GM12878 (cell line): ENCODE results near the gene CTNNA2. TPM values are rescaled to one million over a fixed set of nuclear protein-coding genes. Genes with fewer than 3 reads are reported as not detected.

Experiments used
- ATAC-seq: fragments of 200-7000 bp; cut with Tn5 transposase; 3 replicates; pipeline ENCODE4 v1.9.1; 2020; ENCODE audit warnings: mild to moderate bottlenecking, moderate library complexity
- BruUV-seq: library from RNA; stranded (reverse); fragments of 400-500 nt; replicated peaks from 2 replicates; lab custom pipeline; 2021; lab: Mats Ljungman, UMichigan
- CTCF ChIA-PET: fragments of 300-600 bp; sonication (Branson Sonifier 250); formaldehyde crosslinking; extraction: SDS; loops from one replicate; lab custom pipeline; 2021; ENCODE audit warnings: inconsistent platforms; lab: Yijun Ruan, JAX
- POLR2A ChIA-PET: fragments of 350-600 bp; formaldehyde crosslinking; extraction: SDS; loops from one replicate; lab custom pipeline; 2021; ENCODE audit warnings: inconsistent platforms; lab: Charles Lee
- RAD21 ChIA-PET: fragments of 300-600 bp; sonication (Branson Sonifier 250); formaldehyde crosslinking; loops from one replicate; lab custom pipeline; 2023; ENCODE audit warnings: antibody characterized with exemption; ENCODE audit not compliant: unreplicated experiment; lab: Charles Lee
- SMC1A ChIA-PET: fragments of 300-600 bp; sonication (Branson Sonifier 250); formaldehyde crosslinking; loops from one replicate; lab custom pipeline; 2023; ENCODE audit not compliant: unreplicated experiment, uncharacterized antibody; lab: Charles Lee
- DNase-seq: peaks from one replicate; pipeline ENCODE4 v3.0.0-alpha.2; 2011; ENCODE audit warnings: low read depth, low spot score
- FAIRE-seq: peaks from 3 replicates; lab custom pipeline; 2011; peaks lifted over from hg19 to GRCh38; lab: Jason Lieb, UNC
- H2AFZ ChIP-seq: 2 replicates; pipeline ENCODE4 v1.6.0; 2011; ENCODE audit warnings: low read depth, low read length, control low read depth; ENCODE audit not compliant: control insufficient read depth
- H3K27ac ChIP-seq: 2 replicates; pipeline ENCODE4 v1.5.1; 2011; ENCODE audit warnings: control low read depth; ENCODE audit not compliant: control insufficient read depth, insufficient read depth
- H3K27me3 ChIP-seq, 2 experiments: replicated peaks in 1 of 2; 2 replicates each; pipeline versions ENCODE4 v1.6.0 to v1.6.1; 2011; ENCODE audit warnings: low read length in 1 of 2; ENCODE audit not compliant: control insufficient read depth in 2 of 2, insufficient read depth in 2 of 2
- H3K36me3 ChIP-seq, 2 experiments: 2 replicates each; pipeline ENCODE4 v1.5.1; 2011; ENCODE audit warnings: low read length in 1 of 2; ENCODE audit not compliant: control insufficient read depth in 2 of 2, insufficient read depth in 2 of 2
- H3K4me1 ChIP-seq: 2 replicates; pipeline ENCODE4 v1.6.1; 2011; ENCODE audit warnings: mild to moderate bottlenecking, low read length, moderate library complexity, mixed read lengths; ENCODE audit not compliant: control insufficient read depth, insufficient read depth
- H3K4me2 ChIP-seq: 2 replicates; pipeline ENCODE4 v1.6.0; 2011; ENCODE audit warnings: control low read depth; ENCODE audit not compliant: control insufficient read depth, insufficient read depth
- H3K4me3 ChIP-seq: fragments of 200-600 bp; sonication (generic); 2 replicates; pipeline ENCODE4 v1.5.1; 2016
- H3K79me2 ChIP-seq: 2 replicates; pipeline ENCODE4 v1.6.0; 2011; ENCODE audit warnings: low read length; ENCODE audit not compliant: control insufficient read depth, insufficient read depth
- H3K9ac ChIP-seq: 2 replicates; pipeline ENCODE4 v1.8.0; 2011; ENCODE audit warnings: low read length, control low read depth, mixed read lengths; ENCODE audit not compliant: control insufficient read depth, insufficient read depth
- H3K9me3 ChIP-seq: replicated peaks from 3 replicates; pipeline ENCODE4 v1.5.1; 2011; ENCODE audit warnings: mild to moderate bottlenecking, low read length; ENCODE audit not compliant: control insufficient read depth, insufficient read depth
- H4K20me1 ChIP-seq: 2 replicates; pipeline ENCODE4 v1.6.0; 2011; ENCODE audit not compliant: control insufficient read depth, insufficient read depth
- CHD2 ChIP-seq: IDR thresholded peaks from 2 replicates; pipeline ENCODE4 v1.6.1; 2011; ENCODE audit warnings: low read depth, low read length, improper control_type of control experiment, borderline replicate concordance
- ETV6 ChIP-seq, 2 experiments: fragments of 450-650 bp in 1 of 2; IDR thresholded peaks in 1 of 2; conservative IDR thresholded peaks in 1 of 2; 2 replicates each; pipeline ENCODE4 v1.6.1; 2014; ENCODE audit warnings: antibody characterized with exemption in 1 of 2, borderline replicate concordance in 1 of 2, low read depth in 1 of 2, mild to moderate bottlenecking in 1 of 2, moderate library complexity in 1 of 2
- HCFC1 ChIP-seq: fragments of 150-350 bp; IDR thresholded peaks from 2 replicates; pipeline ENCODE4 v1.6.1; 2014; ENCODE audit warnings: low read length
- SREBF2 ChIP-seq: IDR thresholded peaks from 2 replicates; pipeline ENCODE4 v1.6.1; 2012; ENCODE audit warnings: mild to moderate bottlenecking, low read length
- TAF1 ChIP-seq: IDR thresholded peaks from 2 replicates; pipeline ENCODE4 v1.6.1; 2011; ENCODE audit warnings: mild to moderate bottlenecking, low read depth, low read length, borderline replicate concordance
- ZNF217 ChIP-seq: fragments of 450-650 bp; IDR thresholded peaks from 2 replicates; pipeline ENCODE4 v1.6.1; 2017; ENCODE audit warnings: antibody characterized with exemption, mild to moderate bottlenecking
- WGBS: methylation state at CpG from one replicate; pipeline ENCODE4 v1.1.6; 2016; ENCODE audit warnings: low lambda C conversion rate; ENCODE audit not compliant: insufficient replicate concordance, insufficient coverage; ENCODE audit errors: missing lambda C conversion rate; 5-methylcytosine and 5-hydroxymethylcytosine counted together
- in situ Hi-C: fragments of 300-500 bp; cut with MboI; formaldehyde crosslinking; loops from 9 replicates; pipeline ENCODE4 v1.14.3; 2018; ENCODE audit warnings: mixed read lengths
- intact Hi-C: fragments of 100-400 bp; cut with micrococcal nuclease; formaldehyde crosslinking; loops from one replicate; pipeline ENCODE4 v1.14.2; 2022; ENCODE audit not compliant: unreplicated experiment
- polyA plus RNA-seq, 11 experiments: library from polyadenylated mRNA; depleted of rRNA in 4 of 11; unstranded in 6 of 11; stranded (reverse) in 5 of 11; fragments of >200 nt; fragmentation: Nextera tagmentation in 4 of 11; fragmentation: Illumina TruSeq in 1 of 11; extraction: Ambion mirVana in 4 of 11; extraction: Trizol in 1 of 11; gene quantifications; 1 replicate in 1 of 11; 2 replicates in 10 of 11; pipeline versions ENCODE4 v1.2.1 to v1.2.3, GENCODE V29; 2011 to 2016; ENCODE audit warnings: inconsistent platforms in 2 of 11, missing spikeins in 2 of 11, low read depth in 1 of 11
- total RNA-seq, 4 experiments: library from RNA; depleted of rRNA in 3 of 4; stranded (reverse); fragments of >200 nt in 3 of 4; fragmentation: Illumina TruSeq in 1 of 4; extraction: Trizol in 1 of 4; gene quantifications; 2 replicates each; pipeline versions ENCODE4 v1.2.1 to v1.2.3, GENCODE V29; 2013 to 2021
- TF ChIP-seq, protein P1 (sequence below): IDR thresholded peaks from 2 replicates; pipeline ENCODE4 v1.6.1; 2012; ENCODE audit warnings: low read length, inconsistent platforms
- TF ChIP-seq, protein P2 (sequence below): IDR thresholded peaks from 2 replicates; pipeline ENCODE4 v1.6.1; 2012; ENCODE audit warnings: low read depth, low read length, improper control_type of control experiment
- TF ChIP-seq, protein P3 (sequence below): IDR thresholded peaks from 2 replicates; pipeline ENCODE4 v1.6.1; 2012; ENCODE audit warnings: improper control_type of control experiment, low read depth, low read length; ENCODE audit not compliant: insufficient replicate concordance
- TF ChIP-seq, protein P4 (sequence below): fragments of 450-650 bp; IDR thresholded peaks from 2 replicates; pipeline ENCODE4 v1.6.1; 2017; ENCODE audit warnings: mild to moderate bottlenecking
- TF ChIP-seq, protein P5 (sequence below): fragments of 450-650 bp; IDR thresholded peaks from 2 replicates; pipeline ENCODE4 v1.6.1; 2016; ENCODE audit warnings: mild to moderate bottlenecking
- TF ChIP-seq, protein P6 (sequence below): fragments of 450-650 bp; IDR thresholded peaks from 2 replicates; pipeline ENCODE4 v1.6.1; 2017; ENCODE audit warnings: low read depth, mild to moderate bottlenecking, moderate library complexity

The CTNNA2 gene
- total and polyA plus RNA-seq, 10 of the 15 experiments (the other 5 are each of a cell fraction or from before 2014, with no cell fraction given), result 2.4 to 36.2 (median 6.6) TPM

DNA sequence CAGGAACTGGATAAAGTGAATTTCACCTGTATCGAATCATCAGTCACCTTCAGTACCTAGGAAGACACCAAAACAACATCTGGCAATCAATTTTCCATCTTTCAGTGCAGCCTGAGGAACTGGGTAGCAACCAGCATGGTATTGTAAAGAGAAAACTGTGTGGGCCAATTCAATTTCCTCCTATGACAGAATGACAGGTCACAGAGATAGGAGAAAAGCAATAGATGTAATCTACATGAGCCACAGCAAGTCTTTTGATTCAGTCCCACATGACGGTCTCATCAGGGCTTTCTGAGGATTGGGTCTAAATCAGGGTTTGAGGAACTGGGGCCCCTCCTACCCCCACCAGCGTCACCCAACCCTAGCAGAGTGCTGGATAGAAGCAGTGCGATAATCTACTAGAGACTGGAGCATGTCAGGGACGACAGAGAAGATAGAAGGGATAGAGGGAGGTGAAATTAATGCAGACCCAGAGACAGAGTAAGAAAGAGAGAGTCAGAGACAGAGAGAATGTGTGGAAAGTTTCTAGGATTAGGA, 523.0 kb downstream of the CTNNA2 start:
- RAD21 ChIA-PET, result no interaction called here
- BruUV-seq, result no TSS peak
- H3K4me1 ChIP-seq, result no peaks in the 10 kb centered on the region
- ATAC-seq (no peak), FAIRE-seq (no peak), DNase-seq (no peak)
- no peak overlapping the region for H3K4me2 ChIP-seq
- no peak overlapping the region for H3K4me3 ChIP-seq
- SMC1A ChIA-PET, result no interaction called here
- POLR2A ChIA-PET, result no interaction called here
- no peaks in the 10 kb centered on the region for H4K20me1 ChIP-seq
- H3K9me3 ChIP-seq, result no peaks in the 10 kb centered on the region
- no peak overlapping the region for H3K27ac ChIP-seq
- intact Hi-C loops, result no loop called here
- CTCF ChIA-PET, result no interaction called here
- H3K9ac ChIP-seq, result no peak overlapping the region
- H3K27me3 ChIP-seq, result no peaks in the 10 kb centered on the region; a peak in 1 of 4 replicates
- H3K36me3 ChIP-seq, result no peaks in the 10 kb centered on the region
- in situ Hi-C loops, result no loop called here
- no peak overlapping the region for H2AFZ ChIP-seq
- no peaks in the 10 kb centered on the region for H3K79me2 ChIP-seq
- WGBS, result 17% methylated on average over 5 of the region's 5 CpGs
- TF ChIP-seq, protein P1, sequence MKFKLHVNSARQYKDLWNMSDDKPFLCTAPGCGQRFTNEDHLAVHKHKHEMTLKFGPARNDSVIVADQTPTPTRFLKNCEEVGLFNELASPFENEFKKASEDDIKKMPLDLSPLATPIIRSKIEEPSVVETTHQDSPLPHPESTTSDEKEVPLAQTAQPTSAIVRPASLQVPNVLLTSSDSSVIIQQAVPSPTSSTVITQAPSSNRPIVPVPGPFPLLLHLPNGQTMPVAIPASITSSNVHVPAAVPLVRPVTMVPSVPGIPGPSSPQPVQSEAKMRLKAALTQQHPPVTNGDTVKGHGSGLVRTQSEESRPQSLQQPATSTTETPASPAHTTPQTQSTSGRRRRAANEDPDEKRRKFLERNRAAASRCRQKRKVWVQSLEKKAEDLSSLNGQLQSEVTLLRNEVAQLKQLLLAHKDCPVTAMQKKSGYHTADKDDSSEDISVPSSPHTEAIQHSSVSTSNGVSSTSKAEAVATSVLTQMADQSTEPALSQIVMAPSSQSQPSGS, result no peak
- TF ChIP-seq SREBF2 (no peak), TAF1 (no peak), HCFC1 (no peak), CHD2 (no peak), ZNF217 (no peak), ETV6 (conservative IDR thresholded peaks at IDR 0.05 in 1 of 2, IDR thresholded peaks at IDR 0.05 in 1 of 2; ENCODE audit: borderline replicate concordance in 1 of 2, low read depth in 1 of 2) (no peak)
- TF ChIP-seq, protein P2, sequence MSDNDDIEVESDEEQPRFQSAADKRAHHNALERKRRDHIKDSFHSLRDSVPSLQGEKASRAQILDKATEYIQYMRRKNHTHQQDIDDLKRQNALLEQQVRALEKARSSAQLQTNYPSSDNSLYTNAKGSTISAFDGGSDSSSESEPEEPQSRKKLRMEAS, result no peak
- TF ChIP-seq, protein P3, sequence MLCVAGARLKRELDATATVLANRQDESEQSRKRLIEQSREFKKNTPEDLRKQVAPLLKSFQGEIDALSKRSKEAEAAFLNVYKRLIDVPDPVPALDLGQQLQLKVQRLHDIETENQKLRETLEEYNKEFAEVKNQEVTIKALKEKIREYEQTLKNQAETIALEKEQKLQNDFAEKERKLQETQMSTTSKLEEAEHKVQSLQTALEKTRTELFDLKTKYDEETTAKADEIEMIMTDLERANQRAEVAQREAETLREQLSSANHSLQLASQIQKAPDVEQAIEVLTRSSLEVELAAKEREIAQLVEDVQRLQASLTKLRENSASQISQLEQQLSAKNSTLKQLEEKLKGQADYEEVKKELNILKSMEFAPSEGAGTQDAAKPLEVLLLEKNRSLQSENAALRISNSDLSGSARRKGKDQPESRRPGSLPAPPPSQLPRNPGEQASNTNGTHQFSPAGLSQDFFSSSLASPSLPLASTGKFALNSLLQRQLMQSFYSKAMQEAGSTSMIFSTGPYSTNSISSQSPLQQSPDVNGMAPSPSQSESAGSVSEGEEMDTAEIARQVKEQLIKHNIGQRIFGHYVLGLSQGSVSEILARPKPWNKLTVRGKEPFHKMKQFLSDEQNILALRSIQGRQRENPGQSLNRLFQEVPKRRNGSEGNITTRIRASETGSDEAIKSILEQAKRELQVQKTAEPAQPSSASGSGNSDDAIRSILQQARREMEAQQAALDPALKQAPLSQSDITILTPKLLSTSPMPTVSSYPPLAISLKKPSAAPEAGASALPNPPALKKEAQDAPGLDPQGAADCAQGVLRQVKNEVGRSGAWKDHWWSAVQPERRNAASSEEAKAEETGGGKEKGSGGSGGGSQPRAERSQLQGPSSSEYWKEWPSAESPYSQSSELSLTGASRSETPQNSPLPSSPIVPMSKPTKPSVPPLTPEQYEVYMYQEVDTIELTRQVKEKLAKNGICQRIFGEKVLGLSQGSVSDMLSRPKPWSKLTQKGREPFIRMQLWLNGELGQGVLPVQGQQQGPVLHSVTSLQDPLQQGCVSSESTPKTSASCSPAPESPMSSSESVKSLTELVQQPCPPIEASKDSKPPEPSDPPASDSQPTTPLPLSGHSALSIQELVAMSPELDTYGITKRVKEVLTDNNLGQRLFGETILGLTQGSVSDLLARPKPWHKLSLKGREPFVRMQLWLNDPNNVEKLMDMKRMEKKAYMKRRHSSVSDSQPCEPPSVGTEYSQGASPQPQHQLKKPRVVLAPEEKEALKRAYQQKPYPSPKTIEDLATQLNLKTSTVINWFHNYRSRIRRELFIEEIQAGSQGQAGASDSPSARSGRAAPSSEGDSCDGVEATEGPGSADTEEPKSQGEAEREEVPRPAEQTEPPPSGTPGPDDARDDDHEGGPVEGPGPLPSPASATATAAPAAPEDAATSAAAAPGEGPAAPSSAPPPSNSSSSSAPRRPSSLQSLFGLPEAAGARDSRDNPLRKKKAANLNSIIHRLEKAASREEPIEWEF, result no peak
- TF ChIP-seq, protein P4, sequence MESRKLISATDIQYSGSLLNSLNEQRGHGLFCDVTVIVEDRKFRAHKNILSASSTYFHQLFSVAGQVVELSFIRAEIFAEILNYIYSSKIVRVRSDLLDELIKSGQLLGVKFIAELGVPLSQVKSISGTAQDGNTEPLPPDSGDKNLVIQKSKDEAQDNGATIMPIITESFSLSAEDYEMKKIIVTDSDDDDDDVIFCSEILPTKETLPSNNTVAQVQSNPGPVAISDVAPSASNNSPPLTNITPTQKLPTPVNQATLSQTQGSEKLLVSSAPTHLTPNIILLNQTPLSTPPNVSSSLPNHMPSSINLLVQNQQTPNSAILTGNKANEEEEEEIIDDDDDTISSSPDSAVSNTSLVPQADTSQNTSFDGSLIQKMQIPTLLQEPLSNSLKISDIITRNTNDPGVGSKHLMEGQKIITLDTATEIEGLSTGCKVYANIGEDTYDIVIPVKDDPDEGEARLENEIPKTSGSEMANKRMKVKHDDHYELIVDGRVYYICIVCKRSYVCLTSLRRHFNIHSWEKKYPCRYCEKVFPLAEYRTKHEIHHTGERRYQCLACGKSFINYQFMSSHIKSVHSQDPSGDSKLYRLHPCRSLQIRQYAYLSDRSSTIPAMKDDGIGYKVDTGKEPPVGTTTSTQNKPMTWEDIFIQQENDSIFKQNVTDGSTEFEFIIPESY, result no peak
- TF ChIP-seq, protein P5, sequence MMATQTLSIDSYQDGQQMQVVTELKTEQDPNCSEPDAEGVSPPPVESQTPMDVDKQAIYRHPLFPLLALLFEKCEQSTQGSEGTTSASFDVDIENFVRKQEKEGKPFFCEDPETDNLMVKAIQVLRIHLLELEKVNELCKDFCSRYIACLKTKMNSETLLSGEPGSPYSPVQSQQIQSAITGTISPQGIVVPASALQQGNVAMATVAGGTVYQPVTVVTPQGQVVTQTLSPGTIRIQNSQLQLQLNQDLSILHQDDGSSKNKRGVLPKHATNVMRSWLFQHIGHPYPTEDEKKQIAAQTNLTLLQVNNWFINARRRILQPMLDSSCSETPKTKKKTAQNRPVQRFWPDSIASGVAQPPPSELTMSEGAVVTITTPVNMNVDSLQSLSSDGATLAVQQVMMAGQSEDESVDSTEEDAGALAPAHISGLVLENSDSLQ, result no peak
- TF ChIP-seq, protein P6, sequence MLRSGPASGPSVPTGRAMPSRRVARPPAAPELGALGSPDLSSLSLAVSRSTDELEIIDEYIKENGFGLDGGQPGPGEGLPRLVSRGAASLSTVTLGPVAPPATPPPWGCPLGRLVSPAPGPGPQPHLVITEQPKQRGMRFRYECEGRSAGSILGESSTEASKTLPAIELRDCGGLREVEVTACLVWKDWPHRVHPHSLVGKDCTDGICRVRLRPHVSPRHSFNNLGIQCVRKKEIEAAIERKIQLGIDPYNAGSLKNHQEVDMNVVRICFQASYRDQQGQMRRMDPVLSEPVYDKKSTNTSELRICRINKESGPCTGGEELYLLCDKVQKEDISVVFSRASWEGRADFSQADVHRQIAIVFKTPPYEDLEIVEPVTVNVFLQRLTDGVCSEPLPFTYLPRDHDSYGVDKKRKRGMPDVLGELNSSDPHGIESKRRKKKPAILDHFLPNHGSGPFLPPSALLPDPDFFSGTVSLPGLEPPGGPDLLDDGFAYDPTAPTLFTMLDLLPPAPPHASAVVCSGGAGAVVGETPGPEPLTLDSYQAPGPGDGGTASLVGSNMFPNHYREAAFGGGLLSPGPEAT, result no peak
